Right lobe of liver (tissue), 6 donors: ENCODE results near the gene THEMIS. TPM values are rescaled to one million over a fixed set of nuclear protein-coding genes. Genes with fewer than 3 reads are reported as not detected.

Experiments used
- ATAC-seq, 4 donors: fragments of 200-7000 bp; cut with Tn5 transposase; one replicate each; pipeline ENCODE4 v1.9.1; 2020; ENCODE audit warnings: mild to moderate bottlenecking in 4 of 4, moderate library complexity in 4 of 4
- DNase-seq, 3 donors: peaks; one replicate each; pipeline ENCODE4 v3.0.0-alpha.2; 2020
- H3K27ac ChIP-seq, 3 donors: fragments of 200-600 bp; one replicate each; pipeline ENCODE4 v1.8.0; 2022
- H3K27me3 ChIP-seq, 2 donors: fragments of 200-600 bp; one replicate each; pipeline ENCODE4 v1.8.0; 2022
- H3K36me3 ChIP-seq, 4 donors: fragments of 200-600 bp; sonication (generic) in 1 of 4; one replicate each; pipeline versions ENCODE4 v1.5.1 to v1.8.0; 2017 to 2022; ENCODE audit warnings: control low read depth in 1 of 4
- H3K4me1 ChIP-seq, 4 donors: fragments of 200-600 bp; sonication (generic) in 1 of 4; one replicate each; pipeline versions ENCODE4 v1.5.1 to v1.8.0; 2017 to 2022; ENCODE audit warnings: control low read depth in 1 of 4
- H3K4me3 ChIP-seq, 3 donors: fragments of 200-600 bp; one replicate each; pipeline ENCODE4 v1.8.0; 2022
- H3K9me3 ChIP-seq, 4 donors: fragments of 200-600 bp; sonication (generic) in 1 of 4; one replicate each; pipeline versions ENCODE4 v1.5.1 to v1.8.0; 2017 to 2022; ENCODE audit warnings: control low read depth in 1 of 4
- POLR2A ChIP-seq: fragments of 450-650 bp; IDR thresholded peaks from one replicate; pipeline ENCODE4 v1.6.1; 2017; ENCODE audit warnings: antibody characterized with exemption, mild to moderate bottlenecking
- WGBS: methylation state at CpG from one replicate; pipeline ENCODE4 v1.1.6; 2018; ENCODE audit warnings: low coverage, low lambda C conversion rate; ENCODE audit not compliant: insufficient coverage; ENCODE audit errors: missing lambda C conversion rate; 5-methylcytosine and 5-hydroxymethylcytosine counted together
- intact Hi-C, 2 donors: fragments of 100-400 bp; cut with DNase I; formaldehyde crosslinking; loops; one replicate each; pipeline versions ENCODE4 v1.11.2 to v1.14.1; 2022
- total RNA-seq, 6 experiments: library from RNA; depleted of rRNA in 2 of 6; stranded (reverse); fragments of >200 nt in 2 of 6; fragmentation: NEBNext Ultra II Directional in 3 of 6; extraction: Animal tissue kit (Norgen Biotek cat#: 25700) in 3 of 6; gene quantifications; one replicate each; pipeline versions ENCODE4 v1.1.0 to v1.2.4, GENCODE V29; 2016 to 2023
- TF ChIP-seq, protein P1 (sequence below), 4 donors: fragments of 200-600 bp in 3 of 4; fragments of 450-650 bp in 1 of 4; IDR thresholded peaks; one replicate each; pipeline versions ENCODE4 v1.5.1 to v1.8.0; 2016 to 2022; ENCODE audit warnings: antibody characterized with exemption in 4 of 4, mild to moderate bottlenecking in 2 of 4
- donor health status: DM: no; HTN: yes; CAD: no.
- donor health status: DM: no; HTN: no; CAD: no.
- donor health status: DM: no; HTN: no; CAD: no.
- donor health status: DM: no; HTN: yes; CAD: no.
- donor health status: DM: no; HTN: yes; CAD: no.

THEMIS gene
- total RNA-seq, 6 experiments from 2014 or later, result 0.09 to 0.61 (median 0.17) TPM; not detected in 1

DNA sequence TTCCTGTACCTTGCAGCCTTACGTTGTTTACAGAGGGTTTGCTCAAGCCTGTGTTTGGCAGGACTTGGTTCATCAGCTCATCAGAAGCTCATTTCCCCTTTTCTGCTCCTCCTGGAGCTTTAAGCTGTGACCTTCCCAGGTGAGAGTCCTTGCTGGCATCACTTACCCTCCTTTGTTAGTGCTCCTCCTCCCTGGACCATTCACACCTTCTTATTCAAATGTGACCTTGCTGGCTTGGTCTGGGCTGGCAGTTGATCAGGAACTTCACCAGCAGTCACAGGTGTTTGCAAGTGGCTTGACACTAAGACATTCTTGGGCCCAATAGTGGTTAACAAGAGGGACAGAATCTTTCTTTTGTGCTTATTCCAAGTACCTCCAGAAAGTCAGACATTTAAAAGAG lies 175.0 kb downstream of the THEMIS start:
- Histone ChIP-seq H3K9me3 (no peaks in the 10 kb centered on the region), H3K4me1 (no peaks in the 10 kb centered on the region), H3K27me3 (no peaks in the 10 kb centered on the region), H3K4me3 (no peak overlapping the region), H3K36me3 (no peaks in the 10 kb centered on the region), H3K27ac (no peak overlapping the region)
- DNase-seq (no peak), ATAC-seq (no peak)
- TF ChIP-seq, protein P1, sequence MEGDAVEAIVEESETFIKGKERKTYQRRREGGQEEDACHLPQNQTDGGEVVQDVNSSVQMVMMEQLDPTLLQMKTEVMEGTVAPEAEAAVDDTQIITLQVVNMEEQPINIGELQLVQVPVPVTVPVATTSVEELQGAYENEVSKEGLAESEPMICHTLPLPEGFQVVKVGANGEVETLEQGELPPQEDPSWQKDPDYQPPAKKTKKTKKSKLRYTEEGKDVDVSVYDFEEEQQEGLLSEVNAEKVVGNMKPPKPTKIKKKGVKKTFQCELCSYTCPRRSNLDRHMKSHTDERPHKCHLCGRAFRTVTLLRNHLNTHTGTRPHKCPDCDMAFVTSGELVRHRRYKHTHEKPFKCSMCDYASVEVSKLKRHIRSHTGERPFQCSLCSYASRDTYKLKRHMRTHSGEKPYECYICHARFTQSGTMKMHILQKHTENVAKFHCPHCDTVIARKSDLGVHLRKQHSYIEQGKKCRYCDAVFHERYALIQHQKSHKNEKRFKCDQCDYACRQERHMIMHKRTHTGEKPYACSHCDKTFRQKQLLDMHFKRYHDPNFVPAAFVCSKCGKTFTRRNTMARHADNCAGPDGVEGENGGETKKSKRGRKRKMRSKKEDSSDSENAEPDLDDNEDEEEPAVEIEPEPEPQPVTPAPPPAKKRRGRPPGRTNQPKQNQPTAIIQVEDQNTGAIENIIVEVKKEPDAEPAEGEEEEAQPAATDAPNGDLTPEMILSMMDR (IDR thresholded peaks at IDR 0.05), result no peak
- no peak for TF ChIP-seq POLR2A
- intact Hi-C loops, result no loop called here
- 11% methylated on average over 1 of the region's 1 CpG for WGBS

- WGBS, result 63% methylated on average over 3 of the region's 3 CpGs
- intact Hi-C loops, result no loop called here
- TF ChIP-seq POLR2A, result no peak
- TF ChIP-seq, protein P1 (IDR thresholded peaks at IDR 0.05), result no peak
- no peak for ATAC-seq
- H3K4me1 ChIP-seq, result no peaks in the 10 kb centered on the region
- DNase-seq, result no peak
- no peaks in the 10 kb centered on the region for H3K9me3 ChIP-seq
- no peaks in the 10 kb centered on the region for H3K27me3 ChIP-seq
- H3K36me3 ChIP-seq, result no peaks in the 10 kb centered on the region
- no peak overlapping the region for H3K4me3 ChIP-seq
- H3K27ac ChIP-seq, result no peak overlapping the region
These were observed 182.2 kb downstream of the THEMIS start for GRCh38 chr6:127718694-127719093.

GRCh38 chr6:127717384-127717783 lies 183.5 kb downstream of the THEMIS start:
- ATAC-seq (no peak), DNase-seq (no peak)
- no peak overlapping the region for H3K4me3 ChIP-seq
- H3K27me3 ChIP-seq, result no peaks in the 10 kb centered on the region
- TF ChIP-seq, protein P1 (IDR thresholded peaks at IDR 0.05), result no peak
- TF ChIP-seq POLR2A, result no peak
- no peaks in the 10 kb centered on the region for H3K9me3 ChIP-seq
- no peaks in the 10 kb centered on the region for H3K4me1 ChIP-seq
- intact Hi-C loops, result no loop called here
- H3K27ac ChIP-seq, result no peak overlapping the region
- H3K36me3 ChIP-seq, result no peaks in the 10 kb centered on the region
- 49% methylated on average over 2 of the region's 2 CpGs for WGBS

DNA sequence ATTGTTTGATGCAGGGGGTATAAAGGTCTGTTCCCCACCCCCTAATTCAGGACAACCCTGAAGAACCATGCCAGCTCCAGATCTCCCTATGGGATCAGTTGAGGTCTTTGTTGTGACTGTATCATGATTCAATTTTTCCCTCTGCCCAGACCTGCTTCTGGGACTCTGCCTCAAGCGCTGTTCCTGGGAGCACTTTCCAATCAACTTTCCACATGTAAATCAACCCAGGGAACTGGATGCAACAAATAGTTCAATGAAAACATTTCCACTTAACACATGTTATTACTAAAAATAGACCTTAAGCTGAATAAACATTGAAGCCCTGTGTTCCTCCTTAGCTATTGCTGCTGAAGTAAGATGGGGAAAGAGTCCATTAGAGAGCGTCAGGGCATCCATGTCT lies 184.4 kb downstream of the THEMIS start:
- H3K27me3 ChIP-seq, result no peaks in the 10 kb centered on the region
- H3K9me3 ChIP-seq, result no peaks in the 10 kb centered on the region
- H3K27ac ChIP-seq, result no peak overlapping the region
- DNase-seq, result no peak
- ATAC-seq, result no peak
- TF ChIP-seq, protein P1 (IDR thresholded peaks at IDR 0.05), result no peak
- no peak for TF ChIP-seq POLR2A
- intact Hi-C loops, result no loop called here
- no peaks in the 10 kb centered on the region for H3K4me1 ChIP-seq
- whole genome bisulfite sequencing, result 48% methylated on average over 2 of the region's 2 CpGs
- H3K4me3 ChIP-seq, result no peak overlapping the region
- H3K36me3 ChIP-seq, result no peaks in the 10 kb centered on the region

DNA sequence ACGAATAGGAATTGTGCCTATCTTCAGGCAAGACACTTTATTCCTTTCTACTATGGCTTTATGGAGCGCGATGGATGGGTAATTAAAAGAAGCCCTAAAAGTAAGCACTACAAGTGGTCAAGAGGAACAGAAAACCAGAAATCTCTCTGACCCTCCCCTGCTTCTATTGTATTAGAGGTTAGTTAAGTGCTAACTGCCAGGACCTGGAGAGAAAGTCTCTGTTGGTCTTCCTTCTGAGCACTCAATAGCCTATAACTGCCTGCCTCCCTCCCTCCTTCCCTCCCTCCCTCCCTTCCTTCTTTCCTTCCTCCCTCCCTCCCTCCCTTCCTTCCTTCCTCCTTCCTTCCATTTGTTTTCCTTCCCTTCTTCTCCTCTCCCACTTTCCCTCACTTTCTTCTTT lies 190.2 kb downstream of the THEMIS start:
- no peaks in the 10 kb centered on the region for H3K36me3 ChIP-seq
- no peak for TF ChIP-seq POLR2A
- TF ChIP-seq, protein P1 (IDR thresholded peaks at IDR 0.05), result no peak
- no peak for DNase-seq
- no peaks in the 10 kb centered on the region for H3K27me3 ChIP-seq
- ATAC-seq, result no peak
- no peaks in the 10 kb centered on the region for H3K9me3 ChIP-seq
- H3K27ac ChIP-seq, result no peak overlapping the region
- H3K4me3 ChIP-seq, result no peak overlapping the region
- intact Hi-C loops, result no loop called here
- WGBS, result 85% methylated on average over 3 of the region's 3 CpGs
- H3K4me1 ChIP-seq, result no peaks in the 10 kb centered on the region
